Measurements from ENCODE around the gene PDCD1LG2. TPM values are rescaled to one million over a fixed set of nuclear protein-coding genes. Genes with fewer than 3 reads are reported as not detected.

Gene PDCD1LG2
- total and polyA plus RNA-seq, 2 experiments from 2014 or later = not detected

- Histone ChIP-seq H3K27ac (ENCODE audit: low read depth) (no peak overlapping the region), H3K79me2 (replicated peaks; ENCODE audit: insufficient read depth) (no peaks in the 10 kb centered on the region), H2AFZ (no peak overlapping the region), H3K4me2 (no peak overlapping the region), H3F3A (replicated peaks; ENCODE audit: low read depth) (no peaks in the 10 kb centered on the region), H3K27me3 (ENCODE audit: insufficient read depth) (no peaks in the 10 kb centered on the region), H3K4me1 (ENCODE audit: insufficient read depth) (no peaks in the 10 kb centered on the region), H3K4me3 (no peak overlapping the region), H4K20me1 (replicated peaks; ENCODE audit: insufficient read depth) (no peaks in the 10 kb centered on the region), H3K9me2 (ENCODE audit: insufficient read depth) (no peaks in the 10 kb centered on the region), H3K36me3 (ENCODE audit: insufficient read depth) (no peaks in the 10 kb centered on the region)
- H3K27ac Mint-ChIP-seq = no peak overlapping the region
- DNase-seq (ENCODE audit: low spot score) (no peak), ATAC-seq (no peak)
- TF ChIP-seq ZNF114 (CRISPR knock-in tag; IDR thresholded peaks at IDR 0.05) (no peak), ETS1 (IDR thresholded peaks at IDR 0.05) (no peak), STAT1 (IDR thresholded peaks at IDR 0.05; ENCODE audit: unreplicated experiment) (no peak), ZNF462 (CRISPR knock-in tag; IDR thresholded peaks at IDR 0.05) (no peak), NANOG (IDR thresholded peaks at IDR 0.05; ENCODE audit: borderline replicate concordance) (no peak), EZH2phosphoT487 (IDR thresholded peaks at IDR 0.05; ENCODE audit: unreplicated experiment) (no peak), CREB1 (CRISPR knock-in tag; IDR thresholded peaks at IDR 0.05; ENCODE audit: low read depth) (no peak), EZH2 (IDR thresholded peaks at IDR 0.05; ENCODE audit: low read depth, unreplicated experiment) (no peak), CTCF (conservative IDR thresholded peaks at IDR 0.05; ENCODE audit: low read depth in 2 of 2) (no peak), REST (IDR thresholded peaks at IDR 0.05; ENCODE audit: unreplicated experiment) (no peak), ZNF331 (CRISPR knock-in tag; IDR thresholded peaks at IDR 0.05; ENCODE audit: low read depth) (no peak), JUNB (IDR thresholded peaks at IDR 0.05; ENCODE audit: unreplicated experiment) (no peak), POLR2AphosphoS5 (IDR thresholded peaks at IDR 0.05; ENCODE audit: low read depth) (no peak)
- H3K9me3 Mint-ChIP-seq = no peaks in the 10 kb centered on the region
- no peaks in the 10 kb centered on the region for H3K4me1 Mint-ChIP-seq
- H3K4me3 Mint-ChIP-seq = no peak overlapping the region
- peaks cover 2% of the 10 kb centered on the region for H3K27me3 Mint-ChIP-seq (ENCODE audit: insufficient read depth, low read depth, poor library complexity)
- no peaks in the 10 kb centered on the region for H3K36me3 Mint-ChIP-seq (ENCODE audit: low read depth)
These were observed 42.0 kb downstream of the PDCD1LG2 start for GRCh38 chr9:5552301-5552700.

Data from GM23338 (cell line).